Hepatocyte (in vitro differentiated cells): ENCODE data around the gene ALPL. TPM values are rescaled to one million over a fixed set of nuclear protein-coding genes. Genes with fewer than 3 reads are reported as not detected.

Source experiments
- DNase-seq: peaks from one replicate; pipeline ENCODE4 v3.0.0-alpha.2; 2016; ENCODE audit warnings: low spot score
- H2AFZ ChIP-seq: fragments of 200-600 bp; sonication (generic); 2 replicates; pipeline ENCODE4 v1.6.0; 2016; ENCODE audit warnings: antibody characterized with exemption, mild to moderate bottlenecking
- H3K27ac ChIP-seq: fragments of 200-600 bp; sonication (generic); 2 replicates; pipeline ENCODE4 v1.5.1; 2016; ENCODE audit warnings: mild to moderate bottlenecking
- H3K27me3 ChIP-seq: fragments of 200-600 bp; sonication (generic); 2 replicates; pipeline ENCODE4 v1.6.1; 2016
- H3K36me3 ChIP-seq: fragments of 200-600 bp; sonication (generic); replicated peaks from 2 replicates; pipeline ENCODE4 v1.5.1; 2016; ENCODE audit warnings: low read depth; ENCODE audit not compliant: insufficient read depth
- H3K4me1 ChIP-seq: fragments of 200-600 bp; sonication (generic); 2 replicates; pipeline ENCODE4 v1.5.1; 2016; ENCODE audit warnings: mild to moderate bottlenecking, moderate library complexity; ENCODE audit not compliant: insufficient read depth
- H3K4me2 ChIP-seq: fragments of 200-600 bp; sonication (generic); 2 replicates; pipeline ENCODE4 v1.6.0; 2016
- H3K4me3 ChIP-seq: fragments of 200-600 bp; sonication (generic); 2 replicates; pipeline ENCODE4 v1.5.1; 2016; ENCODE audit warnings: mild to moderate bottlenecking
- H3K79me2 ChIP-seq: fragments of 200-600 bp; sonication (generic); 2 replicates; pipeline ENCODE4 v1.6.0; 2017; ENCODE audit warnings: mild to moderate bottlenecking
- H3K9me2 ChIP-seq: fragments of 200-600 bp; sonication (generic); replicated peaks from 2 replicates; pipeline ENCODE4 v1.6.0; 2017; ENCODE audit warnings: mild to moderate bottlenecking; ENCODE audit not compliant: insufficient read depth
- H3K9me3 ChIP-seq: fragments of 200-600 bp; sonication (generic); 2 replicates; pipeline ENCODE4 v1.5.1; 2016; ENCODE audit warnings: low read depth, mild to moderate bottlenecking
- H4K20me1 ChIP-seq: fragments of 200-600 bp; sonication (generic); 2 replicates; pipeline ENCODE4 v1.6.0; 2016; ENCODE audit warnings: mild to moderate bottlenecking; ENCODE audit not compliant: insufficient read depth, poor library complexity, severe bottlenecking
- CTCF ChIP-seq: fragments of 200-600 bp; sonication (generic); IDR thresholded peaks from 2 replicates; pipeline ENCODE4 v1.5.1; 2016; ENCODE audit warnings: antibody characterized with exemption, mild to moderate bottlenecking; ENCODE audit not compliant: poor library complexity
- EZH2 ChIP-seq: fragments of 200-600 bp; sonication (generic); IDR thresholded peaks from 2 replicates; pipeline ENCODE4 v1.6.1; 2016; ENCODE audit warnings: antibody characterized with exemption, mild to moderate bottlenecking, borderline replicate concordance
- EZH2phosphoT487 ChIP-seq: fragments of 200-600 bp; sonication (generic); IDR thresholded peaks from one replicate; pipeline ENCODE4 v1.6.1; 2018; ENCODE audit warnings: antibody characterized with exemption, mild to moderate bottlenecking, low read depth, moderate library complexity; ENCODE audit not compliant: unreplicated experiment, severe bottlenecking
- WGBS: methylation state at CpG from one replicate; pipeline ENCODE4 v1.1.6; 2016; ENCODE audit warnings: low lambda C conversion rate; ENCODE audit errors: missing lambda C conversion rate; 5-methylcytosine and 5-hydroxymethylcytosine counted together
- polyA plus RNA-seq: library from polyadenylated mRNA; unstranded; fragments of >200 nt; fragmentation: Nextera tagmentation; extraction: Ambion mirVana; gene quantifications from 2 replicates; pipeline ENCODE4 v1.2.1, GENCODE V29; 2016
- total RNA-seq: library from RNA; depleted of rRNA; stranded (reverse); fragments of >200 nt; gene quantifications from 2 replicates; pipeline ENCODE4 v1.2.3, GENCODE V29; 2014

The ALPL gene
- total and polyA plus RNA-seq, 2 experiments from 2014 or later, result 2.2 to 6.0 TPM

- H3K4me1 ChIP-seq, result no peaks in the 10 kb centered on the region
Measured at GRCh38 chr1:21532992-21533534, 23.8 kb downstream of the ALPL start.

GRCh38 chr1:21534146-21534545 lies 24.9 kb downstream of the ALPL start:
- no peaks in the 10 kb centered on the region for H4K20me1 ChIP-seq
- H3K9me2 ChIP-seq, result no peaks in the 10 kb centered on the region
- no peak overlapping the region for H2AFZ ChIP-seq
- H3K4me2 ChIP-seq, result no peak overlapping the region
- DNase-seq, result no peak
- H3K27ac ChIP-seq, result no peak overlapping the region
- 82% methylated on average over 5 of the region's 5 CpGs for WGBS
- H3K4me1 ChIP-seq, result no peaks in the 10 kb centered on the region
- no peaks in the 10 kb centered on the region for H3K36me3 ChIP-seq
- H3K4me3 ChIP-seq, result no peak overlapping the region
- H3K27me3 ChIP-seq, result peaks cover 8% of the 10 kb centered on the region
- no peaks in the 10 kb centered on the region for H3K9me3 ChIP-seq
- TF ChIP-seq EZH2 (no peak), CTCF (no peak)
- no peaks in the 10 kb centered on the region for H3K79me2 ChIP-seq

More at GRCh38 chr1:21532992-21533534, 23.8 kb downstream of the ALPL start:
- H4K20me1 ChIP-seq, result no peaks in the 10 kb centered on the region
- H3K27me3 ChIP-seq, result peaks cover 8% of the 10 kb centered on the region
- TF ChIP-seq CTCF, result no peak
- no peak for TF ChIP-seq EZH2
- no peak for TF ChIP-seq EZH2phosphoT487
- H3K27ac ChIP-seq, result no peak overlapping the region
- H3K4me3 ChIP-seq, result no peak overlapping the region
- 71% methylated on average over 4 of the region's 4 CpGs for WGBS
- no peak for DNase-seq
- no peak overlapping the region for H3K4me2 ChIP-seq
- no peaks in the 10 kb centered on the region for H3K79me2 ChIP-seq
- H2AFZ ChIP-seq, result no peak overlapping the region
- no peaks in the 10 kb centered on the region for H3K36me3 ChIP-seq
- H3K9me2 ChIP-seq, result no peaks in the 10 kb centered on the region
- no peaks in the 10 kb centered on the region for H3K9me3 ChIP-seq

- no peak overlapping the region for H3K4me2 ChIP-seq
- no peaks in the 10 kb centered on the region for H3K79me2 ChIP-seq
- H3K27ac ChIP-seq, result no peak overlapping the region
- no peaks in the 10 kb centered on the region for H3K9me3 ChIP-seq
- TF ChIP-seq CTCF (peak; percentile 59), EZH2 (no peak), EZH2phosphoT487 (no peak)
- H2AFZ ChIP-seq, result no peak overlapping the region
- peak; percentile 75 for DNase-seq
- H3K9me2 ChIP-seq, result no peaks in the 10 kb centered on the region
- H4K20me1 ChIP-seq, result no peaks in the 10 kb centered on the region
- no peak overlapping the region for H3K4me3 ChIP-seq
- peaks cover 5% of the 10 kb centered on the region for H3K27me3 ChIP-seq
- H3K4me1 ChIP-seq, result no peaks in the 10 kb centered on the region
- 47% methylated on average over 11 of the region's 11 CpGs for WGBS
- no peaks in the 10 kb centered on the region for H3K36me3 ChIP-seq
Measured at GRCh38 chr1:21534674-21535378, 25.6 kb downstream of the ALPL start.
